Effector CD4-positive, alpha-beta T cell (primary cell): ENCODE results near the gene DES.
A peak's percentile ranks its signal among the peaks of the same experiment; 100 is the strongest.

Experiments used
- DNase-seq: peaks from one replicate; pipeline ENCODE4 v3.0.0-alpha.2; 2020

DES gene

DNA sequence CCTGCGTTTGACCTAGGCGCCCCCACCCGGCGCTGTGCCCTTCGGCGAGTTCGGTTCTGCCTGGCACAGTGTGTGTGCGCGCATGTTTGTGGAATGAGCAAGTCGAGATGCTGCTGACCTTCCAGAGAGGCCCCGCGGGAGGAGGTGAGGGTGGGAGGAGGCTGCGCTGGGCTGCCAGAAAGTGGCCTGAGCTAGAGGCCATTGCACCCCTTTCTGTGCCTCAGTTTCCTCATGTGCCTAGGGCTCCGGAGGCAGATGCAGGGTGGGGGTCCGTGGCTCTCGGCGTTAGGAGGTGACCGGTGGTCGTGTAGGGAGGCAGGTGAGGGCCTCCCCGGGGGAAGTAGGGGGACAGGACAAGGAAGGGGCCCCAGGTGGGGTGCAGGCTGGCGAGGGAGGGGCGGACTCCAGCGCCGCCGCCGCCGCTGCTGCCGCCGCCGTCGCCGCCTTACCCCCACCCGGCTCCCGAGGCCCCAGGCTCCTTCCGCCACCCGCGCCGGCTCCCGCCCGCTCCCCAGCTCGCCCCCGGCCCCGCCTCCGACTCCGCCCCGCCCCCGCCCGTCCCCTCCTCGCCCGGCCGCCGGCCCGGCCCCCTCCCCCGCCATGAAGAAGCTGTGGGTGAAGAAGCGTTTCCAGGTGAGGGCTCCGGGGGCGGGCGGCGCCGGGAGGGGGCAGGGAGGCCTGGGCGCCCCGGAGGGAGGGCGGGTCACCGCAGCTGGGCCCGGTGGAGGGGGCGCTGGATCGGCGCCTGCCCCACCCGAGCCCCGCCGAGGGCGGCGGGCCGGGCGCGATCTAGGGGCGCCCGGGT is 23.5 kb downstream of the DES start:
- peak; percentile 26 for DNase-seq

DNA sequence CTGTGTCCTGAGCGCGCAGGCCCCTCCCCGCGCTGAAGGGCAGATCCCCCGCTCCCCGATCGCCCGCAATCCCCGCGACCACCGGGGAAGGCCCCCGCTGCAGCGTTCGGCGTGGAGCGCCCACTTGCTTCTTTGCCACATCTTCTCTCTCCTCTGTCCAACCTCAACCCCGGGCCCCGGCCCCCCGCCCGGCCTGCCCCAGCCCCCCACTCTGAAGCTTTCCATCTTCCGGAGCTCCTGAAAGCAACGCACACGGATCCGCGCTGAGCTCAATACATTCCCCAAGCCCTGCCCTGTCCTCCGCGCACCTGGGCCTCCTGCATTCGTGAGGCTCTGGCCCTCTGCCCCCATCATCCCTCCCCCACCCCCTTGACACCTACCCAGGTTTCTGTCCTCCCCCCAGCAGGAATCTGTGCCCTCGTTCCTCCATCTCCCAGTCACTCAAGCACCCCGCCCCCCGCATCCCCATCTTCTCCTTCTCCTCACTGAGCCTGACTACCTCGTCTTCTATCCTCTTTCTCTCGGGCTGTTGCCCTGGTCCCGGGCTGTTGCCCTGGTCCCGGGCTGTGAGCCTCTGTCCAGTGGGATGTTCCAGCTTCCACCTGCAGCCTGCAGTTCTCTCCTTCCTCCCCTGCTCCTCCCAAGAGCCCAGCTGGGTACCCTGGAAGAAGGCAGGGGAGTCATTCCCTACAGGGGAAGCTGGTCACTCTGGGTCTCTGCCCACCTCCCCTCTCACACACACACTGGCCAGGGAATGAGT is 24.3 kb downstream of the DES start:
- DNase-seq: no peak

DNA sequence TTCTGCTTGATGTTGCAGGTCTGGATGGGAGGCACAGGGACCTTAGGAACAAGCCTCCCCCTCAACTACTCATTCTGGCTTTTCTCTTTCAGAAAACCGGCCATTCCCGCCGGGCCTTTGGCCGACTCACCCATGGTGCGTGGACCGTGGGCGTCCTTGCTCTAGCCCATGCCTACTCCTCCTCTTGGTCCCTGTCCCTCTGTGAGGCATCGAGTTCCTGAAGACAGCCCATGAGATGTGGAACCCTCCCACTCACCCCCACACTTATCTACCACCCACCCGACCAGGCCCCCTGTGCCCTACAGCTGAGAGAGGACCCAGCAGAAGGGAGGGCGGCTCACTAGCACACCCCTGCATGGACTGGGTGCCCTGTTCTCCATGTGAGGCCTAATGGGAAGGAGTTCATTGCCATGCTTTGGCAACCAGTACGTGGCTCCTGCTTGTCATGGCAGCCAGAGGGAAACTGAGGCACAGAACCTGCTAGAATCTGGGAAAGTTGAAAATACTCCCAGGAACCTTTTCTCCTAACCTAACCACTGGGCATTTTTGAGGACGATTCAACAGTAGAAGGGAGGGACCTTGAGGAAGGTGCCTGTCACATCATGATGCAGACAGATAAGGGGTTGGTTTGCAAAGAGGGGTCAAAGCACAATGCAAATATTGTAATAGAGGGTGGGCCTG is 25.0 kb downstream of the DES start:
- no peak for DNase-seq

DNA sequence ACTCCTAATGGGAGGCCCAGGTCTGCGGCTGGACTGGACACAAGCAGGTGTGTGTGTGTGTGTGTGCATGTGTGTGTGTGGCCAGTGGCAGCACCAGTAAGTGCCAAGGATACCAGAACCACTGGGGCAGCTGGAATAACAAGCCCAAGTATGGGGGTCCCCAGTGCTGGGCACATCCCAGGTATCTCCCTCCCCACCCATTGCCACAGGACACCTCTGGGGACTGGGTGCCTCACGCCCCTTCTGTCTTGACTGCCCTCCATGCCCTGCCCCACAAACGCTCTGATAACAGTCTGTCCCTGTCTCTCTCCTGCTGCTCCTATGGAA is 25.5 kb downstream of the DES start:
- DNase-seq: no peak

DNA sequence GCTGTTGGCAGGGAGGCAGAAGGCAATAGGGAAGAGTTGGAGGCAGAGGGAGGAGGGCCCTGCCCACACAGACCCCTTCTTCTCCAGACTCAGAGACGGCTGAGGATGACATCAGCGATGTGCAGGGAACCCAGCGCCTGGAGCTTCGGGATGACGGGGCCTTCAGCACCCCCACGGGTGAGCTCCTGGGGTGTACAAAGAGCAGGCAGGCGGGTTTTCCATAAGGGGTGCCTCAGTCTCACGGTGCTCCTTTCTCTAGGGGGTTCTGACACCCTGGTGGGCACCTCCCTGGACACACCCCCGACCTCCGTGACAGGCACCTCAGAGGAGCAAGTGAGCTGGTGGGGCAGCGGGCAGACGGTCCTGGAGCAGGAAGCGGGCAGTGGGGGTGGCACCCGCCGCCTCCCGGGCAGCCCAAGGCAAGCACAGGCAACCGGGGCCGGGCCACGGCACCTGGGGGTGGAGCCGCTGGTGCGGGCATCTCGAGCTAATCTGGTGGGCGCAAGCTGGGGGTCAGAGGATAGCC is 26.5 kb downstream of the DES start:
- DNase-seq: no peak

DNA sequence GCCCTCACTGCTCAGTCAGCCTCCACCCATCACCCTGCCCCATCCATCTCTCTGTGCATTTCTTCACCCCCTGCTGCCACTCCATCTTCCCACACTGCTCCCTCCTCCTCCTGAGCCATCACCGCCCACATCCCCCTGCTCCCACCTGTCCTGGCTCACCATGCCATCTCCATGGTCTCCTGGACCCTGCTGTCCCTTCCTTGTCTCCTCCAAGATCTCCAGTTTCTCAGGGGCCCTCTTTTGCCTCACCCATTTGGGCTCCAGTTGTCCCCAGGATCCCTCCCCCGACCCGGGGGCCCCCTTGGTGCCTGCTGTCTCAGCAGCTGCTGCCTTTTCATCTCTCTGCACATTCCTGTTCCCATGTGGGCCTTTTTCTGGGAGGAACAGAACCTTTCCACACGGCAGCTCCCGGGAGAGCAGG is 27.1 kb downstream of the DES start:
- DNase-seq: no peak

DNA sequence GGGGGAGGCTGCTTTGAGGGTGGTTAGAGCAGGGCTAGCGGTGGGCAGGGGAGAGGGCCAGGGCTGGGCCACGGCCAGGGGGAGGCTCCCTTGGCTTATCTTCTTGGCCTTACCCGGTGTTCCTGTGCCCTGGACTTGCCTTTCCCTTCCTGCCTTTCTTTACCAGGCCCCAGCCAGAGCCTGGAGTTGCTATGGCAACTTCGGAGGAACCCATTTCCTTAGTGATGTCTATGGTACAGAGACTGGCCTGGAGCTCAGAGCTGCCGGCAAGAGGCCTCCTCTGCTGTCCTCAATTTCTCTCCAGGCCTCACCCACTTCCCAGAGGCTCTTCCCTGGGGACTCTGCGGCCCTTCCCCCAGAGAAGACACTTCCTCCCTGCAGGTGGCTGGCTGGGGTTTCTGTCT is 27.9 kb downstream of the DES start:
- DNase-seq: no peak

DNA sequence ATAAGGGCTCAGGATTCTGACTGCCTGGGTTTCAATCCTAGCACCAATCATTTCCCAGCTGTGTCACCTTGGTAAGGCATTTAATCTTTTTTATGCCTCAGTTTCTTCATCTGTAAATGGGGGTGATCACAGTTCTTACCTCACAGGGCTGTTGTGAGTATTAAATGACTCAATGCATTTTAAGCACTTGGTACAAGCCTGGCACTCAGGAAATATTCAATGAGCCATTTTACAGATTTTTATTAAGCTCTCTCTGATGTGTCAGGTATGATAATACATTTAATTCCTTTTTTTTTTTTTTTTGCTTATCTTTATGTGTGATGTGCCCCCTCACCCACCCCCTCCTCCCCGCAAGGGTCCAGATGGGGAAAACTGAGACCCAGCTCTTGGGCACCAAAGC is 28.5 kb downstream of the DES start:
- DNase-seq: no peak

DNA sequence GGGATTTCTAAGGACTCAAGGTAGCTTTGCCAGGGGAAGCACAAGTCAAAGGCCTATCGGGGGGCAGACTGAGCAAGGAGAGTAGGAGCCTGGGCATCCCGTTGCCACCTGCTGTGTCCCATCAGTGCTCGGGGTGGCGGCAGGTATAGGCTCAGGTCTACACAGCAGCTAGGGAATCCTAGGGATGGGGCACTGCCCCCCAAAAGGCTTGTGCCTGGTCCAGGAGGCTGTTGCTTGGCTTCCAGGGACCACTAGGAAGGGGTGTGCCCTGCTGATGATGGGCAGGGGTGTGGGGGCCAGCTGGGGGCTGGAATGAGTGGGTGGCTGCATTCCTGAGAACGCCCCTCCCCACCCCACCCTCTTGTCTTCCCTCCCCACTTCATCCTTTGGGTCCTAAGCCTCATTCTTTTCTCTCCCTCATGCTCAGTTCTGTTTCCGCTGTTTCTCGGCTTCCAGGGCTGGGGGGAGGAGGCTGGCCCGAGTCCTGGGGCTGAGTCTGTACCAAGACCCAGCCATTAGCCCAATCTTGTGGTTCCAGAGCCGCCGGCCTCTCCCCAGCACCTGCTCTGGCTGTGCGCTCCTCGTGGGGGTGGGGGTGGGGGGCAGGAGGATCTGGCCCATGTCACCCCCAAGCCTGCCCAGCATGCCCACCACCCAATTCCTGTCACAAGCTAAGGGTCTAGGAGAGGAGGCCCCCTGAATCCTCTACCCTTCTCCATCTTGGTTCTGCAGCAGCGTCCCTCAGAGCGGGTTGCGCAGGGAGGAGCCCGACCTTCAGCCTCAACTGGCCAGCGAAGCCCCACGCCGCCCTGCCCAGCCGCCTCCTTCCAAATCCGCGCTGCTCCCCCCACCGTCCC is 29.3 kb downstream of the DES start:
- no peak for DNase-seq

DNA sequence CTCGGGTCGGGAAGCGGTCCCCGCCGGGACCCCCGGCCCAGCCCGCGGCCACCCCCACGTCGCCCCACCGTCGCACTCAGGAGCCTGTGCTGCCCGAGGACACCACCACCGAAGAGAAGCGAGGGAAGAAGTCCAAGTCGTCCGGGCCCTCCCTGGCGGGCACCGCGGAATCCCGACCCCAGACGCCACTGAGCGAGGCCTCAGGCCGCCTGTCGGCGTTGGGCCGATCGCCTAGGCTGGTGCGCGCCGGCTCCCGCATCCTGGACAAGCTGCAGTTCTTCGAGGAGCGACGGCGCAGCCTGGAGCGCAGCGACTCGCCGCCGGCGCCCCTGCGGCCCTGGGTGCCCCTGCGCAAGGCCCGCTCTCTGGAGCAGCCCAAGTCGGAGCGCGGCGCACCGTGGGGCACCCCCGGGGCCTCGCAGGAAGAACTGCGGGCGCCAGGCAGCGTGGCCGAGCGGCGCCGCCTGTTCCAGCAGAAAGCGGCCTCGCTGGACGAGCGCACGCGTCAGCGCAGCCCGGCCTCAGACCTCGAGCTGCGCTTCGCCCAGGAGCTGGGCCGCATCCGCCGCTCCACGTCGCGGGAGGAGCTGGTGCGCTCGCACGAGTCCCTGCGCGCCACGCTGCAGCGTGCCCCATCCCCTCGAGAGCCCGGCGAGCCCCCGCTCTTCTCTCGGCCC is 30.1 kb downstream of the DES start:
- DNase-seq: no peak

DNA sequence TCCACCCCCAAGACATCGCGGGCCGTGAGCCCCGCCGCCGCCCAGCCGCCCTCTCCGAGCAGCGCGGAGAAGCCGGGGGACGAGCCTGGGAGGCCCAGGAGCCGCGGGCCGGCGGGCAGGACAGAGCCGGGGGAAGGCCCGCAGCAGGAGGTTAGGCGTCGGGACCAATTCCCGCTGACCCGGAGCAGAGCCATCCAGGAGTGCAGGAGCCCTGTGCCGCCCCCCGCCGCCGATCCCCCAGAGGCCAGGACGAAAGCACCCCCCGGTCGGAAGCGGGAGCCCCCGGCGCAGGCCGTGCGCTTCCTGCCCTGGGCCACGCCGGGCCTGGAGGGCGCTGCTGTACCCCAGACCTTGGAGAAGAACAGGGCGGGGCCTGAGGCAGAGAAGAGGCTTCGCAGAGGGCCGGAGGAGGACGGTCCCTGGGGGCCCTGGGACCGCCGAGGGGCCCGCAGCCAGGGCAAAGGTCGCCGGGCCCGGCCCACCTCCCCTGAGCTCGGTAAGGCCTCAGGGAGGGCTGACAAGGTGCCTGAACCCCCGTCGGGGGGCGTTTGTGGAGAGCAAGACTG is 30.7 kb downstream of the DES start:
- no peak for DNase-seq

DNA sequence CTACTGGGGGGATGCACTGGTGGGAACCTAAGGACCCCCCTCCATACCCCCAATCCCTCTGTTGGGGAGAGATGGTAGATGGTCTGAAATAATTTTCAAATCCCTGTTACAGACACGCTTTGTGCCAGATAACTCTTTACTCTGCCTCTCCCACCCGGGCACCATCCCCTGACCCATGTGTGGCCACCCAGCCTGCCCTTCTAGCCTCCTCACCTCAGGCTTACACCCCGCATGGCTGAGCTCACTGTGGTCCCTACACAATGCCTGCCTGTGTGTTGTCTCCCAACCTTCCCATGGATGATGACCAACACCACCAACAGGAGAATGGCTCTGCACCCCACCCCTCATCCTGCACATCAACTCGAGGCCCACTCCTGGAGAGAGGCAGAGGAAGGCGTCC is 31.4 kb downstream of the DES start:
- DNase-seq: no peak

DNA sequence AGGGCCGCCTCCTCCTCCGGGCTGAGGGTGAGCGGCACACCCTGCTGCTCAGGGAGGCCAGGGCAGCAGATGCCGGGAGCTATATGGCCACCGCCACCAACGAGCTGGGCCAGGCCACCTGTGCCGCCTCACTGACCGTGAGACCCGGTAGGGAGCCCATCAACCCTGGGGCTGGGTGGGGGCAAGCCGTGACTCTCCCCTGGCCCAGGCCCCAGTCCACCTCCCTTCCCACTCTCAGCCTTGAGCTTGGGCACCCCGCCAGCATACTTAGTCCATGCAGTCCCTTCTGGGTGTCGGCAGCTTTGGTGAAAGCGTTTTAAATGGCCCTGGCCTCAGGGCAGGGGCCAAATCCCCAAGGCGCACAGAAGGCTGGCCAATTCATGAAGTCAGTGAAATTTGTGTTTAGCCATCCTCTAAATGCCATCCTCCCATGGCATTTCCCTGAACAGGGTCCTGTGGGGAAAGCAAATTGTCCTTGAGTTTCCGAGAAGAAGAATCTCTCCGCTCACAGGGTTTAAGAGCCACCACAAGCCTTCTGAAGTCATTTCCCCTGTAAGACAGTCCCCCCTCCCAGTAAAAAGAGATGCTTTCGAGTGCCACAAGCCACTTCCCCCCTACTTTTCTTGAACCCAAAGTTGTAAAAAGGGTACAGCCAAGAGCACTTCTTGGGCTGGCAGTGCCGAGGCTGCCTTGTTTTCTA is 33.6 kb downstream of the DES start:
- DNase-seq: no peak

DNA sequence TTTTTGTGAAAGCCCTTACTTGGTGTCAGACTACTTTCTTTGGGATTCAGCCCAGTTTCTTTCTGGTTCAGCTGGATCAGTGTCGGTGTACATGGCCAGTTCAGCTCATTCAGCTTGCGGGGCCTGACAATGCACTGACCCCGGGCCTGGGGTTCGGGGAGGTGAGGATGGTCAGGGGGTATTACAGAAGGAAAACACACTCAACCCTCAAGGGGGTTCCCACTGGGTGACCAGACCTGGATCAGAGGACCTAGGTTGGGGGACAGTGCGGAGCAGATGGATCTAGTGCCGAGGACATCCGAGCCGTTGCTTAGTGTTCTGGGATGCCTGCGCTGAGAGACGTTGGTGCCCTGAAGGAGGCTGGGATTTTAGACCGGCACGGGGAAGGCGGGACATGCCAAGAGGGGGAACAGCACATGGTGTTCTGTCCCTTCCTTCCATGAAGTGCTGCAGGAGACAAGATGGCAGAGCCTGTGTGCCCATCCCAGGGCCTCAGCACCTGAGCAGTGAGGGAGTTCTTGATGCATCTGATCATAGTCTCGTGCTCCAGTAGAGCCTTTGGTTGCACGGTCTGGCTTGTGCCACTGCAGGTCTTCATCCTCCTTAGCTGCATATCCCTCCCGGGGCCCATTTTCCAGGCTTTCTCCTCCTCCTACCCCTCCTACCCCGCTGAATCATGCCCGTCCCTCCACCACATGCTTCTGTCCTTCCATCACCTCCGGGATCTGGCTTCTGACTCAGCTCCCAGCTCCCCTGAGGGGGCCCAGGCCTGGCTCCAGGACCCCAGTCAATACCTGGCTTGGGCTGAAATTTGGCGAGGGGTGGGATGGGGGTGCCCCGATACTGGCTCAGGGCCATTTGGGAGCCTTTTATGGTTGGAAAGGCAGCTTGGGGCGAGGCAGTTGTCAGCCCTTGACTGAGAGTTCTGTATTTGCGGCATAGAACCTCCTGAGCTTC is 34.5 kb downstream of the DES start:
- DNase-seq: no peak

DNA sequence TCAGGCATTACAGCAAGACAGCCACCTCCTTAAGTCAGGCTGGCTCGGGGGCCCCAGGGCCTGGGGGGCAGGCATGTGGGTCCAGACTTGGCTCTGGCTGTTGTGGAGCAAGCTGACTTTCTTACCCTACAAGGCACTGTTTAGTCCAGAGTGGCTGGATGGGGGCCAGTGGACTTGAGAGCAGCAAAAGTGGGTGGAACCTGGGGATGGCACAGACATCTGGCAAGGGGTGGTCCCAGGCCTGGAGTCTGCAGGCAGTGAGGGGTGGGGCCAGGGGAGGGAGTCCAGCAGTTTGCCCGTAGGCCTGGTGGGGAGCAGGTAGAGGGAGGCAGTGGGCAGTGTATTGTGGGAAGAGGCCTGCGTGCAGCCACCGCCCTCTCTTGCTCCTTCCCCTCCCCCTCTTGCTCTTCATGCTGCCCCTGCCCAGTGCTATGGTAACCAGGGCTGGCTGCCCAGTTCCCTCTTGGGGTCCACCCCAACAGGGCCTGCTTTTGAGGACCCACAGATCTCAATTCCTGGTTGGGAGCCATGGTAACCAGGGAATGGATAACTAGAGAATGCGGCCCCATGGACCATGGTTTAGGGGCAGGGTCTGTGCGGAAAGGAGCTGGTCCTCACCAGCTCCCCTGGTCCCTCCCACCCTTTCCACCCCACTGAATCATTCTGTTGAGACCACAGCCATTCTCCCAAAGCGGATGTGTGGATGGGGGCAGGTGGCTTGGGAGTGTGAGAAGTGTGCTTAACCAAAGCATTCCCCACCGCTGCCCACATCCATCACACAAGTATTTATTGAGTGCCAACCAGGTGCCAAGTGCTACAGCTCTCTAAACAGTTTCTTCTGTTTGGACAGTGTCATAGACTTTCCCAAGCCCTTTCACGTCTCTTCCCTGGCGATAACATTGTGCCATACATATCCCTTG is 35.8 kb downstream of the DES start:
- no peak for DNase-seq

DNA sequence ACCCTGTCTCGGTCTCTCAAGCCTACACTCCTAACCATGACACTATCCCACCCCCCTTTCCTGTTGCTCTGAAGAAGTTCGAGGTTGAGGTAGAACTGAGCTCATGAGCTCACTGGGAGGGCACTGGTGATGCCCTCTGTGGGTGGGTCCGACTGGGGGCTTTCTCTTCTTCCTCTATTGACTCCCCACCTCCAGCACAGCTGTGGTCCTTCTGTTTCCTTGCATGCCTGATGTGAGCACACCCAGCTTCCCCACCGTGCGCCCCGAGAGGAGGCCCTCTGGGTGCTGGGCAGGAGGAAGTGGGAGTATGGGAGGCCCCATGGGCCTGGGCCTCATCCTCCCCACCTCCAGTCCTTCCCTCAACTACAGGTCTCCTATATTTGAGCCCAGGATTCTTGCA is 37.4 kb downstream of the DES start:
- no peak for DNase-seq

DNA sequence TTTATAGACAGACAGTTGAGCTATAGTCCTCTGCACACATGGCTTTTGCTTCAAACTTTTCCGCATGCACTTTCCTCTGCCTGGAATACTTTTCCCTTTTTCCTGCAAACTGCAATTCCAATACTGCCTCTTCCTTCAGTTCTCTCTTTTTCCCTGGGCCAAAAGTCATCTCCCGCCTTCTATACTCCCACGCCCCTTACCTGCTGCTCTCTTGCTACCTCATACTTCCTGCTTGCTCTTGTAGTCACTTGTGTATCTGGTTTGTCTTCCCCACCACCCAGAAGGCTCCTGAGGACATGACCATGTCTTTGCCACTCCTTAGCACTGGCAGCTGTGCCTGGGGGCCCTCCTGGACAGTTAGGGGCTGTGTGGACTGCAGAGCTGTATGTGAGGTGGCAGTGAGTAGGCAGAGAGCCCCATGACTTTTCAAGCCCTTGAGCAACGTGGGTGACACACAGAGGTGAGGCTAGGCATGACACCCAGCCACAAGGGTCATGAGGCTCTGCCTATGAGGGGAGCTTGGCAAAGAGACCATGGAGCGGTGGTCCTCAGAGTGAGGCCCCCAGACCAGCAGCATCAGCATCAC is 39.7 kb downstream of the DES start:
- DNase-seq: no peak

DNA sequence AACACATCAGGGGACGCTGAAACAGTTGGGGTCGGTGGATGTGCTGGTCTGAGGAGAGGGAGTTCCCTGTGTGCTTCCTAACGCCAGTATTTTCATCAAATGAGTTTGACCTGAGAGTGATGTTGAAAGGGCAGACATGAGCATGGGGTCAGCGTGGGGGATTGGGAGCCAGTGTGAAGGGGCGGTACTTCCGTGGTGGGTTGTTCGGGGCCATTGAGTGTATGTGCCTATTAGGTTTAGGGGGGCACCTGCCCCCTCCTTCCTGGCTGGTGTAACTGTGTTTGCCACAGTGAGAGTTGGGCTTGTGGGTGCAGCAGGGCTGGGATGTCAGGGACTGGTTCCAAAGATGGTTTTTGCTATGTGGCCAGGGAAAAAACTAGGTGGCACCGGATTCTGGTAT is 40.8 kb downstream of the DES start:
- no peak for DNase-seq
